ENCODE results near the gene HINT2.

GRCh38 chr9:35791297-35791921, 23.4 kb downstream of the HINT2 start, which contains the start of gene NPR2:
- TF ChIP-seq CTCF (IDR thresholded peaks at IDR 0.05; ENCODE audit: low read depth, low read length, poor library complexity, severe bottlenecking) (no peak), EZH2phosphoT487 (IDR thresholded peaks at IDR 0.05; ENCODE audit: borderline replicate concordance, low read length) (no peak)
